ENCODE measurements around the gene VPS11.
"Not testable (repeated sequence)": the region's sequence is repeated elsewhere in the genome, so short reads cannot be mapped to it uniquely, and the experiment has no call there.

The VPS11 gene

DNA sequence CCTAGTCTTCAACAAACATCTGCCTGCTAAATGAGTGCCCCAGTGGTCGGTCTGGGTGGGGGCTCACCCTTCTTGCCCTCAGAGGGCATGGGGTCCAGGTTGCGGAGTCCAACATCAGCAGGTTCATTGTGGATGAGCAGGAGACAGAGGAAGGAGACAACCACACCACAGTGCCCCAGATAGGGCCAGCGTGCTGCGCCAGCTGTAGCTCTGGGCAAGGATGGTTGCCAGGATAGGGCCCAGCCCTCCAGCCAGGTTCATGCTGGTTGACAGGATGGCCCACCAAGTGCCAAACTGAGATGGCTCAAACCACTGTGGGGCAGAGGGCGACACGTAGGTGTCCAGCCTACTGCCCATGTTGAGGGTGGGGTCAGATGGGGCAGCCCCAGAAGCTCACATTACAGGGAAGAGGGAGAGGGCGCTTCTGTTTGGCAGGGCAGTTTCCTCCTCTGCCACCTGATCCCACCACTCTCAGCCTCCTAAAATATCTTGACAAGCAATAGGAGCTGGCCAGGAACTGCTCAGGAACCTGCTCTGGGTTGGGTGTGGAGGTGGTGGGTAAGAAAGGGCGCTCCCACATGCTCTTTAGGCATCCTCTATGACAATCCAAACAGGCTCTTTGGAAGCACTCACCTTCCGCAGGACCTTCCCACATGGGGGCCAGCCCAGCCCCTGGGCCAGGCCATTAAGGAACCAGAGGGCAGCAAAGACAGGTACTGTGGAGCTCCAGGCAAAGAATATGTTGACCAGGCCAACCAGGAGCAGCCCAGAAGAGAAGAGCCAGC is 39.9 kb upstream of the VPS11 start:
- no peak overlapping the region for H3K4me3 ChIP-seq (ENCODE audit: low read length)
- peak overlapping the region; percentile 83 for H3K9ac ChIP-seq (ENCODE audit: low read length)
- peaks cover 45% of the 10 kb centered on the region for H3K4me1 ChIP-seq (ENCODE audit: control insufficient read depth, insufficient read depth, low read length)
- H3K36me3 ChIP-seq (ENCODE audit: control insufficient read depth, insufficient read depth, low read length) = no peaks in the 10 kb centered on the region
- H3K9me3 ChIP-seq (ENCODE audit: control insufficient read depth, low read length) = no peaks in the 10 kb centered on the region
- no peaks in the 10 kb centered on the region for H3K27me3 ChIP-seq (ENCODE audit: control insufficient read depth, insufficient read depth, low read length)

DNA sequence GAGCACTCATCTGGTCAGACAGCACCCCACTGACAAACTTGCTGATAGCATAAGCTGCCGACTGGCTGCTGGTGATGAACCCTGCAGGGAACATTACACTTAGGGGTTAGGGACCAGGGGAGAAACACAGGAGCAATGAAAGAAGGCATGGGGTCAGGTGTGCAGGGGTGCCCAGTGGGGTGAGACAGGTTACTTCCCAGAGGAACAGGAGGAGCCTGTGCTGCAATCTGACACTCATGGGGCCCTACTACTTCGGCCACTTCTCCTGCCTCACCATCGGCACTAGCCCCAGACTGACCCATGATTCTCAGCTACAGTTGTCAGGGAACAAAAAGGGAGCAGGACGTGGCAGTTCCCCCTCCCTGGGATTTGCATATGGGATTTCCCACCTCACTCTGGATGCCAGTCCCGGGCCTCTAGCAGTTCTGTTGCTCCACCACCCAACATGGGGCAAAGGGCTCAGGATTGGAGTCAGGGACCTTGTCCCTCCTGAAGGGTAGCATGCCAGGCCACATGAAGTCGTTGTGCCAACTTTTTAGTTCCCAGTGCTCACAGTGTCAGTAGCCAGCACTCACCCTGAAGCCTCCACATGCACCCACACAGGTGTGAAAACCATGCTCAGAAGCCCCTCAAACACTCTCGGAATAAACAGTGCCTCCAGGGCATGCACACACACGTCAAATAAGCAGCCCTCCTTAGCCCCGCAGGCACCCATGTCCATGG is 39.1 kb upstream of the VPS11 start:
- Histone ChIP-seq H3K4me3 (ENCODE audit: low read length) (peak overlapping the region; percentile 6), H3K9ac (ENCODE audit: low read length) (peak overlapping the region; percentile 83), H3K27me3 (ENCODE audit: control insufficient read depth, insufficient read depth, low read length) (no peaks in the 10 kb centered on the region), H3K9me3 (ENCODE audit: control insufficient read depth, low read length) (no peaks in the 10 kb centered on the region), H3K4me1 (ENCODE audit: control insufficient read depth, insufficient read depth, low read length) (peaks cover 45% of the 10 kb centered on the region), H3K36me3 (ENCODE audit: control insufficient read depth, insufficient read depth, low read length) (no peaks in the 10 kb centered on the region)

GRCh38 chr11:119029069-119029339 is 38.6 kb upstream of the VPS11 start:
- Histone ChIP-seq H3K9me3 (ENCODE audit: control insufficient read depth, low read length) (no peaks in the 10 kb centered on the region), H3K9ac (ENCODE audit: low read length) (peak overlapping the region; percentile 83), H3K27me3 (ENCODE audit: control insufficient read depth, insufficient read depth, low read length) (no peaks in the 10 kb centered on the region), H3K4me1 (ENCODE audit: control insufficient read depth, insufficient read depth, low read length) (peaks cover 45% of the 10 kb centered on the region), H3K36me3 (ENCODE audit: control insufficient read depth, insufficient read depth, low read length) (no peaks in the 10 kb centered on the region), H3K4me3 (ENCODE audit: low read length) (peak overlapping the region; percentile 6)

DNA sequence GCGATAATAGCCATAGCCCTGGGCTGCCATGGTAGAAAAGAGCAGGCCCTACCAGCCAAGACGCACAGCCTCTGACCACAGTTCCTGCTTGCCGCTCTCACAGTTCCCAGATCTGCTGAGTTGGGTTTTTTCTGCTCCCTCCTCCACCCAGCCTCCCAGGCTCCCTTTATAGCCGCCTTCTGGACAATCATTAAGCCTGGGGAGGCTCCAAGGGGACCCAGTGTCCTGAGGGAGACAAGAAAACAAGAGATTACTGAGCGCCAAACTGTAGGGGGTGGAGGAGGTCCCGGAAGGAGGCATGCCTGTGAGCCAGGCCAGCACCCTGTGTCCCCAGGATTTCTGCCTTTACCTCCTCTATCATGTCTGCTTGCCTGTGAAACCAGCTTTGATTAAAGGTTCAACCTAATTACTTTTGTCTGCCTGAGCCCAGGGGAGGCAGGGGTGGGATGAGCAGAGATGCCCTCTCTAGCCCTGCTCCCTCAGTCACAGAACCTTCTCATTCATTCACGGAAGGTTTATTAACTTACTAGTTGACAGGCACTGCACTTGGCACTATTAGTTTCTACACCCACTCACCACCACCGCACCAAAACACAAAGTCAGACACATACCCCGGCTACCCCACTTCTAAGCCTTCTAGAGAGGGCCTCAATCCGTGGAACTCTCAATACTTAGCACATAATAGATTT is 38.1 kb upstream of the VPS11 start:
- Histone ChIP-seq H3K4me1 (ENCODE audit: control insufficient read depth, insufficient read depth, low read length) (peaks cover 42% of the 10 kb centered on the region), H3K4me3 (ENCODE audit: low read length) (peak overlapping the region; percentile 67), H3K9ac (ENCODE audit: low read length) (peak overlapping the region; percentile 83), H3K9me3 (ENCODE audit: control insufficient read depth, low read length) (no peaks in the 10 kb centered on the region), H3K27me3 (ENCODE audit: control insufficient read depth, insufficient read depth, low read length) (no peaks in the 10 kb centered on the region), H3K36me3 (ENCODE audit: control insufficient read depth, insufficient read depth, low read length) (no peaks in the 10 kb centered on the region)

- Histone ChIP-seq H3K4me3 (ENCODE audit: low read length) (peak overlapping the region; percentile 67), H3K9me3 (ENCODE audit: control insufficient read depth, low read length) (no peaks in the 10 kb centered on the region), H3K27me3 (ENCODE audit: control insufficient read depth, insufficient read depth, low read length) (no peaks in the 10 kb centered on the region), H3K36me3 (ENCODE audit: control insufficient read depth, insufficient read depth, low read length) (no peaks in the 10 kb centered on the region), H3K9ac (ENCODE audit: low read length) (peak overlapping the region; percentile 83), H3K4me1 (ENCODE audit: control insufficient read depth, insufficient read depth, low read length) (peaks cover 37% of the 10 kb centered on the region)
These were observed 37.6 kb upstream of the VPS11 start for GRCh38 chr11:119030029-119030328.

GRCh38 chr11:119030329-119031047 is 37.1 kb upstream of the VPS11 start, which contains the start of gene SLC37A4:
TSS of gene SLC37A4 (minus strand) at chr11:119030877.
- Histone ChIP-seq H3K4me1 (ENCODE audit: control insufficient read depth, insufficient read depth, low read length) (peaks cover 34% of the 10 kb centered on the region), H3K9ac (ENCODE audit: low read length) (peak within 1 kb of the TSS; percentile 83), H3K9me3 (ENCODE audit: control insufficient read depth, low read length) (no peaks in the 10 kb centered on the region), H3K36me3 (ENCODE audit: control insufficient read depth, insufficient read depth, low read length) (no peaks in the 10 kb centered on the region), H3K4me3 (ENCODE audit: low read length) (peak within 1 kb of the TSS; percentile 67), H3K27me3 (ENCODE audit: control insufficient read depth, insufficient read depth, low read length) (no peaks in the 10 kb centered on the region)

- Histone ChIP-seq H3K4me1 (ENCODE audit: control insufficient read depth, insufficient read depth, low read length) (peaks cover 30% of the 10 kb centered on the region), H3K36me3 (ENCODE audit: control insufficient read depth, insufficient read depth, low read length) (no peaks in the 10 kb centered on the region), H3K9me3 (ENCODE audit: control insufficient read depth, low read length) (no peaks in the 10 kb centered on the region), H3K9ac (ENCODE audit: low read length) (no peak overlapping the region), H3K4me3 (ENCODE audit: low read length) (no peak overlapping the region), H3K27me3 (ENCODE audit: control insufficient read depth, insufficient read depth, low read length) (no peaks in the 10 kb centered on the region)
These were observed 35.7 kb upstream of the VPS11 start for GRCh38 chr11:119031912-119032280.

DNA sequence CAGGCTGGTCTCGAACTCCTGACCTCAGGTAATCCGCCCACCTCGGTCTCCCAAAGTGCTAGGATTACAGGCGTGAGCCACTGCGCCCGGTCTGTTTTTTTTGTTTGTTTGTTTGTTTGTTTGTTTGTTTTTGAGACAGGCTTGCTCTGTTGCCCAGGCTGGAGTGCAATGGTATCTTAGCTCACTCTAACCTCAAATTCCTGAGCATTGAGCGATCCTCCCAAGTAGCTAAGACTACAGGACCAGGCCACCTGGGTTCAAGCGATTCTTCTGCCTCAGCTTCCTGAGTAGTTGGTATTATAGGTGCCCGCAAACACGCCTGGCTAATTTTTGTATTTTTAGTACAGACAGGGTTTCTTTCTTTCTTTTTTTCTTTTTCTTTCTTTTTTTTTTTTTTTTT is 34.2 kb upstream of the VPS11 start:
- H3K9ac ChIP-seq (ENCODE audit: low read length); H3K9me3 ChIP-seq (ENCODE audit: control insufficient read depth, low read length): not testable (repeated sequence)

GRCh38 chr11:119034813-119035212 is 32.8 kb upstream of the VPS11 start:
- Histone ChIP-seq H3K36me3 (ENCODE audit: control insufficient read depth, insufficient read depth, low read length) (no peaks in the 10 kb centered on the region), H3K4me3 (ENCODE audit: low read length) (no peak overlapping the region), H3K27me3 (ENCODE audit: control insufficient read depth, insufficient read depth, low read length) (no peaks in the 10 kb centered on the region), H3K9me3 (ENCODE audit: control insufficient read depth, low read length) (no peaks in the 10 kb centered on the region), H3K4me1 (ENCODE audit: control insufficient read depth, insufficient read depth, low read length) (peaks cover 2% of the 10 kb centered on the region), H3K9ac (ENCODE audit: low read length) (no peak overlapping the region)

More for the DNA sequence above, 34.2 kb upstream of the VPS11 start:
- H3K36me3 ChIP-seq (ENCODE audit: control insufficient read depth, insufficient read depth, low read length); H3K27me3 ChIP-seq (ENCODE audit: control insufficient read depth, insufficient read depth, low read length); H3K4me3 ChIP-seq (ENCODE audit: low read length): not testable (repeated sequence)
- H3K4me1 ChIP-seq (ENCODE audit: control insufficient read depth, insufficient read depth, low read length) = peaks cover 16% of the 10 kb centered on the region

GRCh38 chr11:119038884-119039283 is 28.7 kb upstream of the VPS11 start:
- Histone ChIP-seq H3K4me1 (ENCODE audit: control insufficient read depth, insufficient read depth, low read length) (no peaks in the 10 kb centered on the region), H3K36me3 (ENCODE audit: control insufficient read depth, insufficient read depth, low read length) (no peaks in the 10 kb centered on the region), H3K4me3 (ENCODE audit: low read length) (no peak overlapping the region), H3K9ac (ENCODE audit: low read length) (no peak overlapping the region), H3K9me3 (ENCODE audit: control insufficient read depth, low read length) (no peaks in the 10 kb centered on the region), H3K27me3 (ENCODE audit: control insufficient read depth, insufficient read depth, low read length) (no peaks in the 10 kb centered on the region)

- H3K9ac ChIP-seq (ENCODE audit: low read length); H3K27me3 ChIP-seq (ENCODE audit: control insufficient read depth, insufficient read depth, low read length); H3K9me3 ChIP-seq (ENCODE audit: control insufficient read depth, low read length); H3K36me3 ChIP-seq (ENCODE audit: control insufficient read depth, insufficient read depth, low read length); H3K4me1 ChIP-seq (ENCODE audit: control insufficient read depth, insufficient read depth, low read length); H3K4me3 ChIP-seq (ENCODE audit: low read length): not testable (repeated sequence)
These were observed 28.1 kb upstream of the VPS11 start for GRCh38 chr11:119039471-119039870.

All from mucosa of stomach (tissue), 1 donor.